GM19023 (cell line): ENCODE results near the gene TRDMT1.
A peak's percentile ranks its signal among the peaks of the same experiment; 100 is the strongest.

Source experiments
- ATAC-seq: cut with Tn5 transposase; IDR thresholded peaks from one replicate; pipeline ENCODE4 v1.9.1; 2021; ENCODE audit warnings: mild to moderate bottlenecking, moderate library complexity; ENCODE audit not compliant: unreplicated experiment

TRDMT1 gene

GRCh38 chr10:17232276-17232960 lies 30.9 kb upstream of the TRDMT1 start:
- no peak for ATAC-seq

GRCh38 chr10:17231788-17232187 lies 30.3 kb upstream of the TRDMT1 start:
- no peak for ATAC-seq

- peak; percentile 54 for ATAC-seq
Measured at GRCh38 chr10:17229967-17230682, 28.7 kb upstream of the TRDMT1 start.

- no peak for ATAC-seq
Measured at GRCh38 chr10:17229717-17229966, 28.2 kb upstream of the TRDMT1 start.

GRCh38 chr10:17229016-17229716 lies 27.7 kb upstream of the TRDMT1 start:
- peak; percentile 23 for ATAC-seq

- ATAC-seq: peak; percentile 35
Measured at GRCh38 chr10:17228091-17229015, 26.9 kb upstream of the TRDMT1 start, which contains the start of gene VIM. TSS of gene VIM (plus strand) at chr10:17228241. CDS start at chr10:17229423, 1,182 bp downstream.

- peak; percentile 10 for ATAC-seq
Measured at GRCh38 chr10:17227367-17228090, 26.1 kb upstream of the TRDMT1 start.

GRCh38 chr10:17226891-17227303 lies 25.4 kb upstream of the TRDMT1 start:
- ATAC-seq: no peak

GRCh38 chr10:17225808-17226207 lies 24.3 kb upstream of the TRDMT1 start:
- no peak for ATAC-seq

- no peak for ATAC-seq
Measured at GRCh38 chr10:17222329-17222728, 20.9 kb upstream of the TRDMT1 start.

GRCh38 chr10:17220652-17221100 lies 19.2 kb upstream of the TRDMT1 start:
- no peak for ATAC-seq

GRCh38 chr10:17219024-17219423 lies 17.6 kb upstream of the TRDMT1 start:
- no peak for ATAC-seq

GRCh38 chr10:17217631-17218232 lies 16.3 kb upstream of the TRDMT1 start:
- no peak for ATAC-seq

- ATAC-seq: no peak
Measured at GRCh38 chr10:17216901-17217395, 15.5 kb upstream of the TRDMT1 start.

- ATAC-seq: peak; percentile 99
Measured at GRCh38 chr10:17216217-17216900, 14.9 kb upstream of the TRDMT1 start.

GRCh38 chr10:17215782-17216122 lies 14.3 kb upstream of the TRDMT1 start:
- ATAC-seq: no peak

- no peak for ATAC-seq
Measured at GRCh38 chr10:17214971-17215781, 13.7 kb upstream of the TRDMT1 start.

- no peak for ATAC-seq
Measured at GRCh38 chr10:17214526-17214925, 13.1 kb upstream of the TRDMT1 start.
